CD4-positive, CD25-positive, alpha-beta regulatory T cell (primary cell): ENCODE data around the gene MAP6. TPM values are rescaled to one million over a fixed set of nuclear protein-coding genes. Genes with fewer than 3 reads are reported as not detected.

Experiments
- ATAC-seq, 2 donors: fragments of 150-1000 bp; cut with Tn5 transposase; one replicate each; pipeline ENCODE4 v1.10.0; 2021; ENCODE audit warnings: low read depth in 2 of 2, moderate number of reproducible peaks in 2 of 2, moderate library complexity in 1 of 2
- DNase-seq, 3 donors: peaks; one replicate each; pipeline versions ENCODE4 v3.0.0 to v3.0.0-alpha.2; 2012 to 2022; ENCODE audit warnings: mixed read lengths in 1 of 3
- H3K27ac ChIP-seq: one replicate; pipeline ENCODE4 v1.7.0; 2013; ENCODE audit warnings: mild to moderate bottlenecking, low read length; ENCODE audit not compliant: insufficient read depth, poor library complexity, severe bottlenecking
- H3K27me3 ChIP-seq: one replicate; pipeline ENCODE4 v1.7.0; 2013; ENCODE audit warnings: low read length; ENCODE audit not compliant: control insufficient read depth, insufficient read depth
- H3K36me3 ChIP-seq: one replicate; pipeline ENCODE4 v1.7.0; 2013; ENCODE audit warnings: mild to moderate bottlenecking, low read length, moderate library complexity; ENCODE audit not compliant: control insufficient read depth, insufficient read depth
- H3K4me1 ChIP-seq: 2 replicates; pipeline ENCODE4 v1.7.0; 2013; ENCODE audit warnings: mild to moderate bottlenecking, low read length; ENCODE audit not compliant: insufficient read depth, control insufficient read depth, poor library complexity, severe bottlenecking
- H3K4me3 ChIP-seq: one replicate; pipeline ENCODE4 v1.7.0; 2013; ENCODE audit warnings: low read depth, mild to moderate bottlenecking, low read length, moderate library complexity
- H3K9me3 ChIP-seq, 2 experiments: 1 replicate in 1 of 2; 2 replicates in 1 of 2; pipeline ENCODE4 v1.7.0; 2013; ENCODE audit warnings: low read length in 2 of 2, mild to moderate bottlenecking in 1 of 2, moderate library complexity in 1 of 2; ENCODE audit not compliant: control insufficient read depth in 2 of 2
- H3K27ac Mint-ChIP-seq, 3 donors: one replicate each; pipeline ENCODE4 v1.8.0; 2020 to 2022; ENCODE audit warnings: mild to moderate bottlenecking in 3 of 3, mixed read lengths in 3 of 3, moderate library complexity in 2 of 3
- H3K27me3 Mint-ChIP-seq: one replicate; pipeline ENCODE4 v1.8.0; 2022; ENCODE audit warnings: mild to moderate bottlenecking, mixed read lengths
- H3K36me3 Mint-ChIP-seq: one replicate; pipeline ENCODE4 v1.8.0; 2020; ENCODE audit warnings: mixed read lengths
- H3K4me1 Mint-ChIP-seq, 4 donors: one replicate each; pipeline ENCODE4 v1.8.0; 2020 to 2022; ENCODE audit warnings: mixed read lengths in 4 of 4, mild to moderate bottlenecking in 1 of 4
- H3K4me3 Mint-ChIP-seq, 4 donors: one replicate each; pipeline ENCODE4 v1.8.0; 2020 to 2022; ENCODE audit warnings: mild to moderate bottlenecking in 4 of 4, mixed read lengths in 4 of 4, moderate library complexity in 3 of 4
- H3K9me3 Mint-ChIP-seq, 7 donors: one replicate each; pipeline ENCODE4 v1.8.0; 2020 to 2022; ENCODE audit warnings: mixed read lengths in 7 of 7, mild to moderate bottlenecking in 3 of 7, moderate library complexity in 2 of 7
- polyA plus RNA-seq, 4 donors: library from polyadenylated mRNA; unstranded; fragments of 300-500 nt; fragmentation: Illumina TruSeq; gene quantifications; one replicate each; pipeline ENCODE4 v1.2.3, GENCODE V29; 2021
- total RNA-seq: library from RNA; stranded (reverse); gene quantifications from one replicate; pipeline ENCODE4 v1.2.3, GENCODE V29; 2022

Gene MAP6
- total and polyA plus RNA-seq, 5 donors from 2014 or later, result 0.44 TPM; not detected in 4

GRCh38 chr11:75563501-75563977 is 105.3 kb downstream of the MAP6 start:
- Mint-ChIP-seq H3K9me3 (no peaks in the 10 kb centered on the region), H3K4me3 (peak overlapping the region; percentile 96 to 99 (median 98)), H3K4me1 (peaks cover 0 to 51% (median 20%) of the 10 kb centered on the region in 4 donors), H3K27ac (peak overlapping the region; percentile 91 to 98 (median 95)), H3K36me3 (peaks cover 3% of the 10 kb centered on the region), H3K27me3 (no peaks in the 10 kb centered on the region)
- DNase-seq (no peak), ATAC-seq (no peak)
- Histone ChIP-seq H3K9me3 (no peaks in the 10 kb centered on the region), H3K27ac (peak overlapping the region; percentile 69), H3K36me3 (no peaks in the 10 kb centered on the region), H3K4me1 (peaks cover 22% of the 10 kb centered on the region), H3K27me3 (no peaks in the 10 kb centered on the region), H3K4me3 (no peak overlapping the region)

DNA sequence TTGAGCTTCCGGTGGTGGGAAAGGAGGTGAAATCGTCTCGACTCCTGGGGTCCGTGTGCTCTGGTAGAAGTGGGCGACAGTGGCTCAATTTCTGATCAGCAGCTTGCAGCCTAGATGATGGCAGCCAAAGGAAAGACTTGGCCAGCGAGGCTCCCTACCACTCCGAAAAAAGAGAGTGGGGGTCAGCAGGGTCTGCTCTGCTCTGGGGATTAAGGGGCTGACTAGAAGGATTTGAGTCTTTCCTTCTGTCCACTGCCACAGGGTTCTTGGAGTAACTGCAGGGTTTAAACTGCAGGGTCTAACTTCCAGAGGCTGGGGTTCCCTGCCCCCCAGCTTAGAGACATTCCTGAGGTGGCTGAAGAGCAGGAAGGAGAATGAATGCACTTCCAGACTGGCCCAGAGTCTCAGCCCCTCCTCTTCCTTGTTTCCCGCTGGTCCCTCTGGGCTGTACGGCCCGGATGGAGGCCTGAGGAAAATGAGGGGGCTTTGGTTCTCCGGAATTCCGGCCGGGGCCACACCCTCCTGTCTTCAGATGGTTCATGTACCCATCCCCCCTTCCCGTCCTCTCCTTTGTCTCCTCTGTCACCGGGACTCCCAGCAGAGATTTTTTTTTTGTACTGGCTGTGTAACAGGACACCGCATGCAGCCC is 105.9 kb downstream of the MAP6 start:
- peak overlapping the region; percentile 69 for H3K27ac ChIP-seq
- H3K27me3 ChIP-seq, result no peaks in the 10 kb centered on the region

GRCh38 chr11:75562048-75562835 is 106.6 kb downstream of the MAP6 start, which contains the start of gene SERPINH1:
SERPINH1 (plus strand) TSS chr11:75562253; CDS start chr11:75566350, 4,097 bp downstream.
- no peaks in the 10 kb centered on the region for H3K9me3 ChIP-seq
- DNase-seq (peak; percentile 53 to 79 (median 55)), ATAC-seq (peak; percentile 69 to 71)
- H3K4me3 Mint-ChIP-seq, result peak within 1 kb of the TSS; percentile 96 to 99 (median 98)
- H3K27me3 Mint-ChIP-seq, result no peaks in the 10 kb centered on the region
- H3K27ac ChIP-seq, result peak within 1 kb of the TSS; percentile 69
- H3K27me3 ChIP-seq, result no peaks in the 10 kb centered on the region
- H3K36me3 Mint-ChIP-seq, result no peaks in the 10 kb centered on the region
- H3K4me1 ChIP-seq, result peaks cover 22% of the 10 kb centered on the region
- peak within 1 kb of the TSS; percentile 87 to 98 (median 95) for H3K27ac Mint-ChIP-seq
- peak within 1 kb of the TSS; percentile 80 for H3K4me3 ChIP-seq
- peaks cover 0 to 51% (median 20%) of the 10 kb centered on the region in 4 donors for H3K4me1 Mint-ChIP-seq
- no peaks in the 10 kb centered on the region for H3K36me3 ChIP-seq
- H3K9me3 Mint-ChIP-seq, result no peaks in the 10 kb centered on the region

More for the DNA sequence above, 105.9 kb downstream of the MAP6 start:
- Histone ChIP-seq H3K4me3 (peak overlapping the region; percentile 80), H3K36me3 (no peaks in the 10 kb centered on the region), H3K9me3 (no peaks in the 10 kb centered on the region), H3K4me1 (peaks cover 22% of the 10 kb centered on the region)
- peak overlapping the region; percentile 96 to 99 (median 98) for H3K4me3 Mint-ChIP-seq
- no peaks in the 10 kb centered on the region for H3K27me3 Mint-ChIP-seq
- no peaks in the 10 kb centered on the region for H3K36me3 Mint-ChIP-seq
- peaks cover 0 to 51% (median 20%) of the 10 kb centered on the region in 4 donors for H3K4me1 Mint-ChIP-seq
- ATAC-seq, result no peak
- no peak for DNase-seq
- H3K27ac Mint-ChIP-seq, result peak overlapping the region; percentile 87 to 98 (median 95)
- no peaks in the 10 kb centered on the region for H3K9me3 Mint-ChIP-seq

DNA sequence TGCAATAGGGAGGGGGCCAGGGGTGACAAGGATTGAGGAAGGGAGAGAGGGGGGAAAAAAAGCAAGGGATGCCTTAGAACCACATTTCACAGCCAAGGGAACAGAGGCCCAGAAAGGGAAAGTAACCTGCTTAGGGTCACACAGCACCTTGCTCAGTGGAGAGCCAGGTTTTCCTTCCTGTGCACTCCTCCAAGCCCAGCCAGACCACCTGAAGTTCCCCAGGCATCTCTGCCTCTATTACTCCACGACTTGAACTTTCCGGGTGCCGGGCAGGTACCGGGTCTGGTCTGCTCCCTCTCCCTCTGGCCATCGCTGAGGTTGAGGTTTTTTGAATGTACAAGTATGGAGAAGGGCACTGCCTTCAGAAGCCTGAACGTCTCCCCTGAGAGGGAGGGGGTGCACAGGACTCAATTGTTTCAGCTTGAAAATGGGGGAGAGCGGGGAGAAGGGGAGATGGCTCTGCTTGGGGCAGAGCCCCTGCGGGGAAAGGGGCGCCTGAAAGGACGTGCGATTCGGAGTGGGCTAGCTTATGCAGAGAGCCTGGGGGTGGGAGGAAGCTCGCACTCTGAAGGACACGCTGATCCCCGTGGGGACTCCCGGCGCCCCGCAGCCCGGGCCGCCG is 107.3 kb downstream of the MAP6 start:
- peak overlapping the region; percentile 69 for H3K27ac ChIP-seq
- H3K4me3 Mint-ChIP-seq, result peak overlapping the region; percentile 96 to 99 (median 98)
- H3K27me3 Mint-ChIP-seq, result peaks cover 4% of the 10 kb centered on the region
- H3K27me3 ChIP-seq, result no peaks in the 10 kb centered on the region
- H3K4me1 Mint-ChIP-seq, result peaks cover 0 to 49% (median 20%) of the 10 kb centered on the region in 4 donors
- DNase-seq (peak in 1 of 3 donors; percentile 27), ATAC-seq (no peak)
- peaks cover 22% of the 10 kb centered on the region for H3K4me1 ChIP-seq
- peak overlapping the region; percentile 77 to 98 (median 95) for H3K27ac Mint-ChIP-seq
- peak overlapping the region; percentile 80 for H3K4me3 ChIP-seq
- no peaks in the 10 kb centered on the region for H3K36me3 ChIP-seq
- H3K36me3 Mint-ChIP-seq, result no peaks in the 10 kb centered on the region
- H3K9me3 Mint-ChIP-seq, result no peaks in the 10 kb centered on the region
- H3K9me3 ChIP-seq, result no peaks in the 10 kb centered on the region

DNA sequence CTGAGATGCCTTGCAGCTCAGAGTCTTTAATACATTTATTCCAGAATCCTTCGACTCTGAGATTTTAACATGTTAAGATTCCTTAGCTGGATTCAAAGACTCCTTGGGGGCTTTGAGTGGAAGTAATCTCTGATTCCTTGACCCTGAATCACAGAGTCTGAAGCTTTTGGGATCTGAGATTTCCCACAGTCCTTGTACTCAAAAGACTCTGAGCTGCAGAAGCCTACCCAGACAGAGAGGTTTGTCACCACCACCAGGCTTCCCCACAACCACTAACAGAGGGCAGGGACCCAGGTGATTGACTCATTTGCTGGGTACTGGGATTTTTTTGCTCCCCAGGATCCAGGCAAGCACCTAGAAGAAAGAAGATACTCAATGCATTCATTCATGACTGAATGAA is 108.2 kb downstream of the MAP6 start:
- no peak overlapping the region for H3K27ac ChIP-seq
- ATAC-seq, result no peak
- peak overlapping the region in 1 of 3 donors; percentile 20 for H3K27ac Mint-ChIP-seq

GRCh38 chr11:75558939-75559843 is 109.6 kb downstream of the MAP6 start:
- Mint-ChIP-seq H3K27me3 (peaks cover 7% of the 10 kb centered on the region), H3K9me3 (no peaks in the 10 kb centered on the region), H3K27ac (no peak overlapping the region), H3K36me3 (no peaks in the 10 kb centered on the region), H3K4me3 (peak overlapping the region in 2 of 4 donors; percentile 45 to 75), H3K4me1 (peaks cover 0 to 33% (median 20%) of the 10 kb centered on the region in 4 donors)
- Histone ChIP-seq H3K36me3 (no peaks in the 10 kb centered on the region), H3K9me3 (no peaks in the 10 kb centered on the region), H3K27me3 (no peaks in the 10 kb centered on the region), H3K27ac (no peak overlapping the region), H3K4me3 (no peak overlapping the region), H3K4me1 (peaks cover 22% of the 10 kb centered on the region)
- DNase-seq (no peak), ATAC-seq (no peak)

More for the DNA sequence above, 108.2 kb downstream of the MAP6 start:
- Mint-ChIP-seq H3K27me3 (peaks cover 7% of the 10 kb centered on the region), H3K4me1 (peaks cover 0 to 45% (median 20%) of the 10 kb centered on the region in 4 donors), H3K36me3 (no peaks in the 10 kb centered on the region), H3K9me3 (no peaks in the 10 kb centered on the region), H3K4me3 (peak overlapping the region; percentile 83 to 99 (median 97))
- Histone ChIP-seq H3K9me3 (no peaks in the 10 kb centered on the region), H3K4me1 (peaks cover 22% of the 10 kb centered on the region), H3K4me3 (no peak overlapping the region), H3K36me3 (no peaks in the 10 kb centered on the region), H3K27me3 (no peaks in the 10 kb centered on the region)
- no peak for DNase-seq
